H1 (cell line): ENCODE data around the gene CADM2. TPM values are rescaled to one million over a fixed set of nuclear protein-coding genes. Genes with fewer than 3 reads are reported as not detected.

Experiments used
- CHD7 ChIP-seq: fragments of 300-600 bp; sonication (generic); IDR thresholded peaks from 2 replicates; pipeline ENCODE4 v1.7.1; 2012; ENCODE audit warnings: low read length, moderate library complexity, mild to moderate bottlenecking, inconsistent platforms; ENCODE audit not compliant: insufficient replicate concordance
- JUN ChIP-seq: IDR thresholded peaks from 2 replicates; pipeline ENCODE4 v1.6.1; 2011; ENCODE audit warnings: low read depth, mild to moderate bottlenecking, improper control_type of control experiment, low read length
- RBBP5 ChIP-seq: IDR thresholded peaks from 2 replicates; pipeline ENCODE4 v1.7.1; 2012; ENCODE audit warnings: low read depth, mild to moderate bottlenecking, inconsistent platforms, low read length, moderate library complexity, borderline replicate concordance
- SP1 ChIP-seq: IDR thresholded peaks from 2 replicates; pipeline ENCODE4 v1.6.1; 2011; ENCODE audit warnings: low read depth, low read length
- SUZ12 ChIP-seq: fragments of 200-600 bp; sonication (generic); IDR thresholded peaks from 2 replicates; pipeline ENCODE4 v1.6.1; 2012; ENCODE audit warnings: mild to moderate bottlenecking, inconsistent platforms, low read length, moderate library complexity, mixed read lengths
- TEAD4 ChIP-seq: IDR thresholded peaks from 2 replicates; pipeline ENCODE4 v1.6.1; 2012; ENCODE audit warnings: low read depth, low read length, inconsistent platforms, mixed read lengths
- polyA plus RNA-seq, 7 experiments: library from polyadenylated mRNA; depleted of rRNA in 3 of 7; stranded (reverse) in 5 of 7; unstranded in 2 of 7; fragments of >200 nt in 5 of 7; fragments of 200-250 nt in 2 of 7; gene quantifications; 1 replicate in 5 of 7; 2 replicates in 1 of 7; 4 replicates in 1 of 7; pipeline versions ENCODE4 v1.2.1 to v1.2.3, GENCODE V29; 2011 to 2013; ENCODE audit warnings: missing spikeins in 2 of 7, mixed read lengths in 2 of 7
- total RNA-seq: library from RNA; stranded (reverse); fragmentation: NEBNext Ultra II Directional; extraction: Animal tissue kit (Norgen Biotek cat#: 25700); gene quantifications from 2 replicates; pipeline ENCODE4 v1.2.1, GENCODE V29; 2021

CADM2 gene
- total and polyA plus RNA-seq, 2 of the 8 experiments (the other 6 are each of a cell fraction or from before 2014, with no cell fraction given): 14.9 to 20.9 TPM

- TF ChIP-seq CHD7 (no peak), TEAD4 (no peak), SUZ12 (no peak), SP1 (no peak), JUN (no peak), RBBP5 (no peak)
Observed at GRCh38 chr3:84993956-84994355, 35.2 kb downstream of the CADM2 start (continued).
